Pancreas (tissue), 10 donors: ENCODE measurements around the gene OTOP2. TPM values are rescaled to one million over a fixed set of nuclear protein-coding genes. Genes with fewer than 3 reads are reported as not detected.
"Not testable (repeated sequence)": the region's sequence is repeated elsewhere in the genome, so short reads cannot be mapped to it uniquely, and the experiment has no call there.

ENCODE experiments used
- ATAC-seq, 4 donors: fragments of 200-7000 bp; cut with Tn5 transposase; one replicate each; pipeline versions ENCODE4 v1.8.0 to v1.9.1; 2020; ENCODE audit warnings: mild to moderate bottlenecking in 4 of 4, moderate library complexity in 4 of 4
- DNase-seq, 6 donors: peaks; one replicate each; pipeline ENCODE4 v3.0.0-alpha.2; 2020
- FAIRE-seq: peaks from 2 replicates; lab custom pipeline; 2012; peaks lifted over from hg19 to GRCh38; lab: Jason Lieb, UNC
- H3K27ac ChIP-seq, 4 donors: fragments of 200-600 bp; sonication (generic); 1 replicate in 3 of 4; 2 replicates in 1 of 4; pipeline versions ENCODE4 v1.5.0 to v1.8.0; 2020
- H3K27me3 ChIP-seq, 4 donors: fragments of 200-600 bp; one replicate each; pipeline ENCODE4 v1.8.0; 2021
- H3K36me3 ChIP-seq, 3 donors: fragments of 200-600 bp; sonication (generic) in 1 of 3; one replicate each; pipeline versions ENCODE4 v1.5.0 to v1.8.0; 2020 to 2021
- H3K4me1 ChIP-seq, 3 donors: fragments of 200-600 bp; one replicate each; pipeline ENCODE4 v1.8.0; 2021
- H3K4me3 ChIP-seq, 4 donors: fragments of 200-600 bp; sonication (generic) in 2 of 4; one replicate each; pipeline versions ENCODE4 v1.5.0 to v1.8.0; 2020 to 2021
- H3K9me3 ChIP-seq, 4 donors: fragments of 200-600 bp; one replicate each; pipeline ENCODE4 v1.8.0; 2021
- WGBS, 2 donors: extraction: QIAGEN DNeasy Blood & Tissue Kit; methylation state at CpG; one replicate each; pipeline ENCODE4 v1.1.7; 2013; 5-methylcytosine and 5-hydroxymethylcytosine counted together
- intact Hi-C, 3 donors: fragments of 100-400 bp; cut with DNase I; formaldehyde crosslinking; loops; one replicate each; pipeline versions ENCODE4 v1.11.1 to v1.14.2; 2022
- polyA plus RNA-seq, 2 donors: library from polyadenylated mRNA; stranded (reverse); fragments of 200-250 nt; gene quantifications; one replicate each; pipeline ENCODE4 v1.2.3, GENCODE V29; 2013
- total RNA-seq, 6 donors: library from RNA; stranded (reverse); fragmentation: NEBNext Ultra II Directional in 4 of 6; extraction: Animal tissue kit (Norgen Biotek cat#: 25700) in 4 of 6; gene quantifications; one replicate each; pipeline versions ENCODE4 v1.2.1 to v1.2.4, GENCODE V29; 2021 to 2023
- TF ChIP-seq, protein P1 (sequence below), 4 donors: fragments of 200-600 bp; sonication (generic) in 3 of 4; IDR thresholded peaks; one replicate each; pipeline versions ENCODE4 v1.5.0 to v1.8.0; 2021; ENCODE audit warnings: antibody characterized with exemption in 4 of 4
- donor health status: healthy with polysubstance abuse.
- donor health status: DM: no; HTN: no; CAD: no; lungs with moderate emphysema.
- donor health status: DM: no; HTN: no; CAD: no.
- donor health status: control.
- donor health status: control.
- donor health status: Bipolar disorder and iron deficiency.
- donor health status: DM: yes; HTN: yes; CAD: no.
- donor health status: DM: no; HTN: no; CAD: no.
- donor health status: DM: no; HTN: no; CAD: no.
- donor health status: DM: yes; HTN: yes; CAD: no.

The OTOP2 gene
- total and polyA plus RNA-seq, 8 donors, result not detected

DNA sequence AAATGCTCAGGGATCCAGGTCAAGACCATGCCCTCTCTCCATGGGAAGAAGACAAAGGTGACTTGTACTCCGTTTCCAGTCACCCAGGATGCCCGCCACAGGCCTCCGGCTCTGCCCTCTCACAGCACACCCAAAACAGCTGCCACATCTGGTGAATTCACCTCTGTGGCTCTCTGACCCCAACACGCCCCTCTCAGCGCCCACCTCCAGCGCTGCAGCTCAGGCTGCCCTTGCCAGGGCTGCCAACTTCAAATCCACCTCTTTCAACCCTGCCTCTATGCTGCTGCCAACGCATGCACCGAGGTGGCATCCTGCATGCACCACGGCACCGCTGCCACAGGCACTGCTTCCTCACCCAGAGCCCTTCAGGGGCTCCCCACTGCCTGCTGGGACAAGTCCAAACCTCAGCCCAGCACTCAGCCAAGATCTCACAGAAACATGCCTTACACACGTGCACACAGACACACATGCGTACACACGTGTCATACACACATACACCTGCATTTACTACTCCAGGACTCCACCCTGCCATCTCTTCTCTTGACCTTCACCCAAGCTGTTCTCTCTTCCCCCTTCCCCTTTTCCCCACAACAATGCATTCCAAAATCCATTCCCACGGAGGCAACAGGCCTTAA lies 41.0 kb downstream of the OTOP2 start:
- no peaks in the 10 kb centered on the region for H3K9me3 ChIP-seq
- FAIRE-seq (no peak), ATAC-seq (no peak), DNase-seq (peak in 1 of 6 donors; percentile 58)
- intact Hi-C loops, result loop anchor here in 1 of 3 donors (10.0 kb wide), 1 partner anchor 50 kb away; the partner anchor contains the start of gene MRPL58
- TF ChIP-seq, protein P1, sequence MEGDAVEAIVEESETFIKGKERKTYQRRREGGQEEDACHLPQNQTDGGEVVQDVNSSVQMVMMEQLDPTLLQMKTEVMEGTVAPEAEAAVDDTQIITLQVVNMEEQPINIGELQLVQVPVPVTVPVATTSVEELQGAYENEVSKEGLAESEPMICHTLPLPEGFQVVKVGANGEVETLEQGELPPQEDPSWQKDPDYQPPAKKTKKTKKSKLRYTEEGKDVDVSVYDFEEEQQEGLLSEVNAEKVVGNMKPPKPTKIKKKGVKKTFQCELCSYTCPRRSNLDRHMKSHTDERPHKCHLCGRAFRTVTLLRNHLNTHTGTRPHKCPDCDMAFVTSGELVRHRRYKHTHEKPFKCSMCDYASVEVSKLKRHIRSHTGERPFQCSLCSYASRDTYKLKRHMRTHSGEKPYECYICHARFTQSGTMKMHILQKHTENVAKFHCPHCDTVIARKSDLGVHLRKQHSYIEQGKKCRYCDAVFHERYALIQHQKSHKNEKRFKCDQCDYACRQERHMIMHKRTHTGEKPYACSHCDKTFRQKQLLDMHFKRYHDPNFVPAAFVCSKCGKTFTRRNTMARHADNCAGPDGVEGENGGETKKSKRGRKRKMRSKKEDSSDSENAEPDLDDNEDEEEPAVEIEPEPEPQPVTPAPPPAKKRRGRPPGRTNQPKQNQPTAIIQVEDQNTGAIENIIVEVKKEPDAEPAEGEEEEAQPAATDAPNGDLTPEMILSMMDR (IDR thresholded peaks at IDR 0.05), result no peak
- peaks cover 11 to 26% (median 18%) of the 10 kb centered on the region in 3 donors for H3K4me1 ChIP-seq
- no peak overlapping the region for H3K4me3 ChIP-seq
- H3K36me3 ChIP-seq, result peaks cover 0 to 28% (median 13%) of the 10 kb centered on the region in 3 donors
- 63 to 65% methylated on average over 14 of the region's 14 CpGs for WGBS, 2 donors
- H3K27ac ChIP-seq, result no peak overlapping the region
- H3K27me3 ChIP-seq, result no peaks in the 10 kb centered on the region

DNA sequence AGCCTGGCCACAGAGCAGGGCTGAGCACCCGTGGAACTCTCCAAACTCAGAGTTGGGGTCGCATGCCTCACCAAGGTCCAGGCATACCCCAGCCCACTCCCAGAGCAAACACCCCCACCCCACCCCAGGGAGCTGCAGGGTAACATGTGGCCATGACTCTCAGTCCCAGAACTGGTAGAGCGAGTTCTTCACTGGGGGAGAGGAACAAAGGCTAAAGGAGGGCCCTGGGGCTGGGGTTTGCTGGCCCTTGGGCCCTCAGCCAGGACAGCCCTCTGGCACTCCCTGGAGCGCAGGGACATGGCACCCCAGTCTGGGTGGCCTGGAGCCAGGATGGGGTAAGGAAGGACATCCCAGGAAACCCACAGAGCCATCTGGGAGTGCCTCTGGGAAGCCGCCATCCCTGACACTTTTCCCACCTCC lies 44.3 kb downstream of the OTOP2 start:
- DNase-seq (peak in 5 of 6 donors; percentile 73 to 85 (median 76)), ATAC-seq (peak; percentile 19 to 45 (median 32)), FAIRE-seq (no peak)
- no peaks in the 10 kb centered on the region for H3K36me3 ChIP-seq
- peak overlapping the region in 1 of 4 donors; percentile 2 for H3K4me3 ChIP-seq
- H3K4me1 ChIP-seq, result peaks cover 11 to 29% (median 20%) of the 10 kb centered on the region in 3 donors
- TF ChIP-seq, protein P1 (IDR thresholded peaks at IDR 0.05), result no peak
- intact Hi-C loops, result loop anchor here in 1 of 3 donors (10.0 kb wide), 1 partner anchor 46 kb away; the partner anchor contains the start of gene MRPL58
- WGBS, 2 donors, result 20 to 22% methylated on average over 5 of the region's 5 CpGs
- H3K27ac ChIP-seq, result peak overlapping the region; percentile 12 to 71 (median 45)
- H3K9me3 ChIP-seq, result no peaks in the 10 kb centered on the region
- H3K27me3 ChIP-seq, result no peaks in the 10 kb centered on the region

DNA sequence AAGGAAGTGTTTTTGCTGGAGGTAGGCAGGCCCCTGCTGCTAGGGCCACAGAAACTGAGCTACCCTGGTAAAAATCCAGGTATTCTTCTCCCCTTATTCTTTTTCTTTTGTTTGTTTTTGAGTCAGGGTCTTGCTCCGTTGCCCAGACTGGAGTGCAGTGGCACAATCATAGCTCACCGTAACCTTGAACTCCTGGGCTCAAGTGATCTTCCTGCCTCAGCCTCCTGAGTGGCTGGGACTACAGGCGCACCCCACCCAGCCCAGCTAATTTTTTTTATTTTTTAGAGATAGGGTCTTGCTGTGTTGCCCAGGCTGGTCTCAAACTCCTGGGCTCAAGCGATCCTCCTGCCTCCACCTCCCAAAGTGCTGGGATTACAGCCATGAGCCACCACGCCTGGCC lies 45.4 kb downstream of the OTOP2 start:
- not testable (repeated sequence) for H3K36me3 ChIP-seq, H3K4me3 ChIP-seq, H3K9me3 ChIP-seq, ATAC-seq, H3K27me3 ChIP-seq, FAIRE-seq, DNase-seq
- WGBS, 2 donors, result 73 to 83% methylated on average over 5 of the region's 5 CpGs
- Histone ChIP-seq H3K4me1 (peaks cover 11 to 29% (median 20%) of the 10 kb centered on the region in 3 donors), H3K27ac (peak overlapping the region in 2 of 4 donors; percentile 6 to 12)
- intact Hi-C loops, result loop anchor here in 1 of 3 donors (10.0 kb wide), 1 partner anchor 45 kb away; the partner anchor contains the start of gene MRPL58

DNA sequence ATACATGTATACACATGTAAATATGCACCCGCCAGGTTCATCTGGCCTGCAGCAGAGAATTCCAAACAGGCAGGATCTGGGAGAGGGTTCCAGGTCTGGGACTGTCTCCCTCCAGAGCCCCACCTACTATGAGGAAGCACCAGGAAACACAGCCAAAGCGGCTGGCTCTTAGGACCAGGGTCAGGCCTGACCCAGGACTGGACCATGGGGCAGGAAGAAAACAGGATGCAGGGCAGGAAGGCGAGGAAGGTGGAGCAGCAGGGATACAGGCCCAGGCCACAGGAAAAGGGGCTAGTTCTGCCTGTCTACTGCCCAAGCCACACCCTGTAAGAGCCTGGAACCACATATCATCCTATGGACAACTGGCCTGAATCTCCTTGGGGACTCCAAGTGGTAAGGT lies 46.3 kb downstream of the OTOP2 start:
- 50 to 52% methylated on average over 3 of the region's 3 CpGs for WGBS, 2 donors
- H3K36me3 ChIP-seq, result no peaks in the 10 kb centered on the region
- FAIRE-seq (no peak), DNase-seq (no peak), ATAC-seq (no peak)
- H3K27ac ChIP-seq, result peak overlapping the region in 1 of 4 donors; percentile 85
- no peaks in the 10 kb centered on the region for H3K27me3 ChIP-seq
- peaks cover 11 to 28% (median 20%) of the 10 kb centered on the region in 3 donors for H3K4me1 ChIP-seq
- TF ChIP-seq, protein P1 (IDR thresholded peaks at IDR 0.05), result no peak
- peak overlapping the region in 3 of 4 donors; percentile 81 to 95 (median 90) for H3K4me3 ChIP-seq
- H3K9me3 ChIP-seq, result no peaks in the 10 kb centered on the region
- intact Hi-C loops, result no loop called here

DNA sequence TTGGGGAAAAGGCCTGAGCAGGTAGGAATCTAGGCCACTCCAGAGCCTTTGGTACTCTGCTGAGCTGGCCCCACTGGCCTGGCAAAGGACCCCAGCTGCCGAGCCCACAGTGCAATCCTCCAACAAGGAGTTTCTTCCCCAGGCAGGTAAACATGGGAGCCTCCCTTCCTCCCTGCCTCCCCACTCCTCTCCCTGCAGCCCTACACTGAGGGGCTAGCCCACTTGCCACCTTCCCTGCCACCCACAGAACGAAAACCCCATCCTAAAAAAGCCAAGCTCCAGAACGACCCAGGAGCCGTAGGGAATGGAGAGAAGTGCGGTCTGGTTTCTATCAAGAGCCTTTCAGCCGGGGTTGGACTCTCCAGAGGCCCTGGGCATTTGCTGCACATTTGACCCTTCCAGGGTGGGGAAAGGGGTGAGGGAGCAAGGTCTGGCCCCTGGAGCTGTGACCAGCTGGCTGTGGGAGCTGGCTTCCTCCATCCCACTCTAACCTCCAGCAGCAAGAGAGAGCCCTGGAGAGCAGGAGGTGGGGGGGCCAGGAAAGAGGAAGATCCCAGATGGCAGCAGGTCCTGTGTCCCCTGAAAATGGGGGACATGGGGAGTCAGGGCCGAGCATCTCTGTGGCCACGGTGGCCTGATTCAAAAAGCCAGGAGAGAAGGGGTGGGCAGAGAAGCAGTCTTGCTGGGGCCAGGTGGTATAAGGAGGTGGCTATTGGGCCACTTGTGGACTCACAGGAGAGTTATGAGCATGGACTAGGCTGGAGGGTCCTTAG lies 47.2 kb downstream of the OTOP2 start:
- no peak for FAIRE-seq
- 13 to 17% methylated on average over 8 of the region's 8 CpGs for WGBS, 2 donors
- intact Hi-C loops, result no loop called here

More for the DNA sequence above, 47.2 kb downstream of the OTOP2 start:
- Histone ChIP-seq H3K9me3 (no peaks in the 10 kb centered on the region), H3K36me3 (no peaks in the 10 kb centered on the region), H3K4me1 (peaks cover 11 to 25% (median 20%) of the 10 kb centered on the region in 3 donors), H3K27me3 (no peaks in the 10 kb centered on the region), H3K4me3 (peak overlapping the region; percentile 81 to 95 (median 90)), H3K27ac (peak overlapping the region; percentile 74 to 85 (median 79))
- TF ChIP-seq, protein P1 (IDR thresholded peaks at IDR 0.05), result no peak
- peak in 1 of 4 donors; percentile 2 for ATAC-seq
- peak in 2 of 6 donors; percentile 23 to 45 for DNase-seq
